PC-3 (cell line): ENCODE data around the gene DAO. TPM values are rescaled to one million over a fixed set of nuclear protein-coding genes. Genes with fewer than 3 reads are reported as not detected.

Source experiments
- ATAC-seq: fragments of 200-7000 bp; cut with Tn5 transposase; 2 replicates; pipeline ENCODE4 v1.9.1; 2020; ENCODE audit warnings: mild to moderate bottlenecking, moderate library complexity
- BruUV-seq: library from RNA; stranded (reverse); fragments of 400-500 nt; replicated peaks from 2 replicates; lab custom pipeline; 2021; lab: Mats Ljungman, UMichigan
- CTCF ChIA-PET: fragments of 300-600 bp; sonication (Branson Sonifier 250); formaldehyde crosslinking; loops from one replicate; lab custom pipeline; 2022; ENCODE audit warnings: antibody characterized with exemption; lab: Charles Lee
- POLR2A ChIA-PET: fragments of 300-600 bp; sonication (Branson Sonifier 250); formaldehyde crosslinking; loops from one replicate; lab custom pipeline; 2022; ENCODE audit warnings: antibody characterized with exemption; ENCODE audit not compliant: unreplicated experiment; lab: Charles Lee
- DNase-seq: peaks from one replicate; pipeline ENCODE4 v3.0.0-alpha.2; 2015
- H2AFZ ChIP-seq: fragments of 300-600 bp; sonication (generic); 2 replicates; pipeline ENCODE4 v1.6.0; 2016; ENCODE audit warnings: antibody characterized with exemption, low read length
- H3F3A ChIP-seq: fragments of 300-600 bp; sonication (generic); one replicate; pipeline ENCODE4 v1.6.0; 2017; ENCODE audit warnings: antibody characterized with exemption, low read length, control low read depth, mild to moderate bottlenecking; ENCODE audit not compliant: unreplicated experiment
- H3K27ac ChIP-seq: fragments of 300-600 bp; sonication (generic); 2 replicates; pipeline ENCODE4 v1.5.1; 2016; ENCODE audit warnings: mild to moderate bottlenecking, low read length
- H3K27me3 ChIP-seq: fragments of 300-600 bp; sonication (generic); 2 replicates; pipeline ENCODE4 v1.6.1; 2016; ENCODE audit warnings: low read length, mixed read lengths
- H3K36me3 ChIP-seq: fragments of 300-600 bp; sonication (generic); 2 replicates; pipeline ENCODE4 v1.6.1; 2016; ENCODE audit warnings: low read depth, mixed run types, low read length, mixed read lengths
- H3K4me1 ChIP-seq: fragments of 300-600 bp; sonication (generic); 2 replicates; pipeline ENCODE4 v1.5.1; 2016; ENCODE audit warnings: low read length; ENCODE audit not compliant: insufficient read depth
- H3K4me2 ChIP-seq: fragments of 300-600 bp; sonication (generic); 2 replicates; pipeline ENCODE4 v1.6.0; 2016; ENCODE audit warnings: low read length
- H3K4me3 ChIP-seq: fragments of 300-600 bp; sonication (generic); 2 replicates; pipeline ENCODE4 v1.5.1; 2016; ENCODE audit warnings: mild to moderate bottlenecking, low read length, mixed read lengths
- H3K79me2 ChIP-seq: fragments of 300-600 bp; sonication (generic); 2 replicates; pipeline ENCODE4 v1.6.1; 2017; ENCODE audit warnings: low read length, mixed read lengths
- H3K9ac ChIP-seq: fragments of 300-600 bp; sonication (generic); 2 replicates; pipeline ENCODE4 v1.6.0; 2016; ENCODE audit warnings: mild to moderate bottlenecking, low read length
- H3K9me2 ChIP-seq: fragments of 300-600 bp; sonication (generic); replicated peaks from 2 replicates; pipeline ENCODE4 v1.6.1; 2016; ENCODE audit warnings: mixed run types, low read length, mixed read lengths
- H3K9me3 ChIP-seq: fragments of 300-600 bp; sonication (generic); 2 replicates; pipeline ENCODE4 v1.6.1; 2016; ENCODE audit warnings: low read length, mixed read lengths
- H4K20me1 ChIP-seq: fragments of 300-600 bp; sonication (generic); 2 replicates; pipeline ENCODE4 v1.6.1; 2016; ENCODE audit warnings: low read length, mixed read lengths
- EZH2 ChIP-seq: fragments of 300-600 bp; sonication (generic); IDR thresholded peaks from one replicate; pipeline ENCODE4 v1.6.1; 2017; ENCODE audit warnings: antibody characterized with exemption, mild to moderate bottlenecking, low read length; ENCODE audit not compliant: unreplicated experiment
- EZH2phosphoT487 ChIP-seq: fragments of 300-600 bp; sonication (generic); IDR thresholded peaks from 2 replicates; pipeline ENCODE4 v1.6.1; 2018; ENCODE audit warnings: mild to moderate bottlenecking, antibody characterized with exemption, low read length, borderline replicate concordance
- intact Hi-C: fragments of 100-400 bp; cut with micrococcal nuclease; formaldehyde crosslinking; loops from 2 replicates; pipeline ENCODE4 v1.9.0; 2023
- total RNA-seq: library from RNA; depleted of rRNA; stranded (reverse); fragments of >200 nt; gene quantifications from 2 replicates; pipeline ENCODE4 v1.2.3, GENCODE V29; 2014
- TF ChIP-seq, protein P1 (sequence below): fragments of 300-600 bp; sonication (generic); conservative IDR thresholded peaks from 2 replicates; pipeline ENCODE4 v1.5.1; 2017; ENCODE audit warnings: antibody characterized with exemption, low read depth, mild to moderate bottlenecking, low read length

Gene DAO
- total RNA-seq, 1 experiment from 2014 or later, result not detected

DNA sequence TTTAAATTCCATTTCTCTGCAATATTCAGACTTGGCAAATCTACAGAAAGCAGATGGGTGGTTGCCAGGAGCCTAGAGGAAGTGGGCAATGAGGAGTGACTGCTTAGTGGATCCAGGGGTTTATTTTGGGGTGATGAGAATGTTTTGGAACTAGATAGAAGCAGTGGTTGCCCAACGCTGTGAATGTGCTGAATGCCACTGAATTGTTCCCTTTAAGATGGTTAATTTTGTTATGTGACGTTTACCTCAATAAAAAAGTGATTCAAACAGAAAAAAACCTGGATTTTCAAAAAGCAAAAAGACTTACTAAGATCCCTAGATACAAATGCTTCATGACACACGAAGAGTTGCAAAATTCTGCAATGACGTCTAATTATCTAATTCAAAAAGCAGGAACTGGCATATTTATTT, 34.2 kb downstream of the DAO start:
- ATAC-seq, result no peak
- CTCF ChIA-PET, result no interaction called here

DNA sequence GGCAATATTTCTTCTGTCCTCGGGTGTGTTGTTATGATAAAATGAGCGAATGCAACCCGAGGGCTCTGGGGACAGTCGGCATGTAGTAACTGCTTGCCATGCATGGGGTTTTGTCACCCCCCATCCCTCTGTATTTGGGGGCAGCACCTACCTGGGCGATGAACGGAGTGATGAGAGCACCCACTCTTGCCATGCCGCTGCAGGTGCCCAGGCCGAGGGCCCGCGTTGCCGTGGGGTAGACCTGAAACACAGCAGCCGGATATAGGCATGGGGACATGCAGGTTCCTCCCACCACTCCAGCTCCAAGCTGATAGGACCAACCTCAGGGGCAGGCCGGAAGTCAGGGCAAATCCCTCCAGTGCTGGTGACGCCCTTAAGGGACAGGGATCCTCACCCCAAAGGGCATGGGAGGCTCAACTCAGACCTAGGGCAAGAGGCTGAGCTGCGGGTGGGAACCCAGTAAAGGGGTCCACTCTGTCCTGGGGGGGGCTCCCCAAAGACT, 35.8 kb downstream of the DAO start:
- no peak overlapping the region for H3K4me2 ChIP-seq
- H3K9me3 ChIP-seq, result no peaks in the 10 kb centered on the region
- intact Hi-C loops, result no loop called here
- no peak overlapping the region for H2AFZ ChIP-seq
- no peaks in the 10 kb centered on the region for H3K36me3 ChIP-seq
- TF ChIP-seq EZH2phosphoT487 (no peak), EZH2 (no peak)
- TF ChIP-seq, protein P1, sequence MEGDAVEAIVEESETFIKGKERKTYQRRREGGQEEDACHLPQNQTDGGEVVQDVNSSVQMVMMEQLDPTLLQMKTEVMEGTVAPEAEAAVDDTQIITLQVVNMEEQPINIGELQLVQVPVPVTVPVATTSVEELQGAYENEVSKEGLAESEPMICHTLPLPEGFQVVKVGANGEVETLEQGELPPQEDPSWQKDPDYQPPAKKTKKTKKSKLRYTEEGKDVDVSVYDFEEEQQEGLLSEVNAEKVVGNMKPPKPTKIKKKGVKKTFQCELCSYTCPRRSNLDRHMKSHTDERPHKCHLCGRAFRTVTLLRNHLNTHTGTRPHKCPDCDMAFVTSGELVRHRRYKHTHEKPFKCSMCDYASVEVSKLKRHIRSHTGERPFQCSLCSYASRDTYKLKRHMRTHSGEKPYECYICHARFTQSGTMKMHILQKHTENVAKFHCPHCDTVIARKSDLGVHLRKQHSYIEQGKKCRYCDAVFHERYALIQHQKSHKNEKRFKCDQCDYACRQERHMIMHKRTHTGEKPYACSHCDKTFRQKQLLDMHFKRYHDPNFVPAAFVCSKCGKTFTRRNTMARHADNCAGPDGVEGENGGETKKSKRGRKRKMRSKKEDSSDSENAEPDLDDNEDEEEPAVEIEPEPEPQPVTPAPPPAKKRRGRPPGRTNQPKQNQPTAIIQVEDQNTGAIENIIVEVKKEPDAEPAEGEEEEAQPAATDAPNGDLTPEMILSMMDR, result no peak
- no peaks in the 10 kb centered on the region for H3F3A ChIP-seq
- ChIA-PET CTCF (no interaction called here), POLR2A (no interaction called here)
- H3K9ac ChIP-seq, result no peak overlapping the region
- H3K9me2 ChIP-seq, result no peaks in the 10 kb centered on the region
- H3K4me1 ChIP-seq, result peaks cover 15% of the 10 kb centered on the region
- ATAC-seq (no peak), DNase-seq (no peak)
- 0 out of 2 replicates have a peak, but pooled peaks cover 1% of the 10 kb centered on the region for H3K27me3 ChIP-seq
- H3K27ac ChIP-seq, result no peak overlapping the region
- no peaks in the 10 kb centered on the region for H4K20me1 ChIP-seq
- no peak overlapping the region for H3K4me3 ChIP-seq
- BruUV-seq, result no TSS peak
- H3K79me2 ChIP-seq, result no peaks in the 10 kb centered on the region

More for the DNA sequence above, 34.2 kb downstream of the DAO start:
- H3F3A ChIP-seq, result no peaks in the 10 kb centered on the region
- no peaks in the 10 kb centered on the region for H3K27me3 ChIP-seq
- intact Hi-C loops, result no loop called here
- H3K4me3 ChIP-seq, result no peak overlapping the region
- no peak overlapping the region for H3K9ac ChIP-seq
- no peak overlapping the region for H2AFZ ChIP-seq
- no peaks in the 10 kb centered on the region for H4K20me1 ChIP-seq
- DNase-seq, result peak; percentile 19
- peaks cover 15% of the 10 kb centered on the region for H3K4me1 ChIP-seq
- H3K4me2 ChIP-seq, result no peak overlapping the region
- TF ChIP-seq, protein P1, result no peak
- TF ChIP-seq EZH2phosphoT487, result no peak
- TF ChIP-seq EZH2, result no peak
- no peak overlapping the region for H3K27ac ChIP-seq
- H3K36me3 ChIP-seq, result no peaks in the 10 kb centered on the region
- BruUV-seq, result no TSS peak
- H3K9me3 ChIP-seq, result no peaks in the 10 kb centered on the region
- POLR2A ChIA-PET, result no interaction called here
- H3K79me2 ChIP-seq, result no peaks in the 10 kb centered on the region
- no peaks in the 10 kb centered on the region for H3K9me2 ChIP-seq

DNA sequence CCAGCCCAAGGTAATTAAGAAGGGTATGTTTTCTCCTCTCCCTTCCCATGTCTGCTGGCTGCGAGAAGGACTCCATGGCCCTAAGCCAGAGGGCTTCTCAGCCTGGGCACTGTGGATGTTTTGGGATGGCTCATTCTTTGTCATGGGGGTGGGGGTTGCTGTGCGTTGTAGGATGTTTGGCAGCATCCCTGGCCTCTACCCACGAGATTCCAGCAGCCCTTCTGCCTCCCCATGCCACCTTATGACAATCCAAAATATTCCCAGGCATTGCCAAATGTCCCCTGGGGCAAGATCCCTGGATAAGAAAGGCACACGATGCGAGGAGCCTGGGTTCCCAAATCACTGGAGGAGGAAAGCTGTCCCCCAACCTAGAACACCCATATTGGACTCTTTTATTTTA, 36.4 kb downstream of the DAO start:
- no TSS peak for BruUV-seq
- H3K4me3 ChIP-seq, result no peak overlapping the region
- H3K27ac ChIP-seq, result no peak overlapping the region
- no peak overlapping the region for H2AFZ ChIP-seq
- H4K20me1 ChIP-seq, result no peaks in the 10 kb centered on the region
- ChIA-PET POLR2A (no interaction called here), CTCF (no interaction called here)
- no peaks in the 10 kb centered on the region for H3K9me2 ChIP-seq
- no peaks in the 10 kb centered on the region for H3K79me2 ChIP-seq
- ATAC-seq (no peak), DNase-seq (no peak)
- H3K9ac ChIP-seq, result no peak overlapping the region
- no peak for TF ChIP-seq EZH2
- TF ChIP-seq, protein P1, result no peak
- no peak for TF ChIP-seq EZH2phosphoT487
- no peaks in the 10 kb centered on the region for H3K36me3 ChIP-seq
- H3K4me2 ChIP-seq, result no peak overlapping the region
- H3F3A ChIP-seq, result no peaks in the 10 kb centered on the region
- intact Hi-C loops, result no loop called here
- H3K4me1 ChIP-seq, result peaks cover 15% of the 10 kb centered on the region
- H3K27me3 ChIP-seq, result peaks cover 8% of the 10 kb centered on the region; the same call in 1 of the 2 replicates
- H3K9me3 ChIP-seq, result no peaks in the 10 kb centered on the region
